Suprapubic skin (tissue), 4 donors: ENCODE measurements around the gene MEIKIN.

ENCODE experiments used
- CTCF ChIP-seq, 2 donors: fragments of 200-600 bp in 1 of 2; fragments of 450-650 bp in 1 of 2; sonication (generic) in 1 of 2; IDR thresholded peaks; one replicate each; pipeline ENCODE4 v1.5.1; 2016 to 2019; ENCODE audit warnings: antibody characterized with exemption in 2 of 2, mild to moderate bottlenecking in 1 of 2, moderate library complexity in 1 of 2
- EP300 ChIP-seq: sonication (generic); formaldehyde crosslinking; IDR thresholded peaks from one replicate; pipeline ENCODE4 v1.6.1; 2017; ENCODE audit warnings: antibody characterized with exemption
- POLR2A ChIP-seq, 2 donors: fragments of 450-650 bp; IDR thresholded peaks; one replicate each; pipeline ENCODE4 v1.6.1; 2017; ENCODE audit warnings: antibody characterized with exemption in 2 of 2, mild to moderate bottlenecking in 2 of 2, moderate library complexity in 2 of 2
- POLR2AphosphoS5 ChIP-seq, 3 donors: sonication (generic); formaldehyde crosslinking; IDR thresholded peaks; one replicate each; pipeline ENCODE4 v1.6.1; 2017; ENCODE audit warnings: antibody characterized with exemption in 3 of 3

DNA sequence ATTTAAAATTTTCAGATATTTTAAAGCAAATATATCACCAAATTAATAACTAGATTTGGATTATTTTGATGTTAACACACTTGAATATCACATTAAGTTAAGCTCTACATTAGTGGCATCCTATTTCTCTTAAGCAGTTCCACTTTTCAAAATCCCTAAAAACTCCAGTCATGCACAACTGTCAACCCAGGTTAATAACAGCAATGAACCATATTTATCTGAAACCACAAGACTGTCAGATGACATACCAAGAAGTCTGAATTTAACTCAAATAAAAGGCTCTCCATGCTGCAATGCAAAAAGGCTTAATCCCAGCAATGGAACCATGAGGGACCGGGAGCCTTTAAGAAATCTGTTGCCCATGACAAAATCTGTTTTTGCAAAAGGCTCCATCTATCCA is 176.1 kb downstream of the MEIKIN start:
- TF ChIP-seq CTCF (IDR thresholded peaks at IDR 0.05) (no peak), POLR2AphosphoS5 (IDR thresholded peaks at IDR 0.05) (no peak), EP300 (no peak), POLR2A (IDR thresholded peaks at IDR 0.05) (no peak)
